ENCODE measurements around the gene SNX9.
A peak's percentile ranks its signal among the peaks of the same experiment; 100 is the strongest.

The SNX9 gene

GRCh38 chr6:157800420-157801237 lies 22.4 kb upstream of the SNX9 start:
- DNase-seq, result peak in 1 of 2 donors; percentile 50
- no peak overlapping the region for H2BK5ac ChIP-seq (ENCODE audit: low read depth, low read length, poor library complexity)
- H3K4me2 ChIP-seq (ENCODE audit: low read length), result no peak overlapping the region

GRCh38 chr6:157804448-157805327 lies 18.4 kb upstream of the SNX9 start:
- no peak overlapping the region for H3K4me3 ChIP-seq (ENCODE audit: low read depth, low read length)
- no peak for DNase-seq
- WGBS (ENCODE audit: extremely low coverage, insufficient coverage, insufficient read length), result no CpG with 5 or more reads among the region's 11 CpGs
- no peak overlapping the region for H2BK12ac ChIP-seq (ENCODE audit: low read length)
- no peak overlapping the region for H3K18ac ChIP-seq (ENCODE audit: low read length)
- no peaks in the 10 kb centered on the region for H3K36me3 ChIP-seq (ENCODE audit: control insufficient read depth in 1 of 2, insufficient read depth in 2 of 2, low read length in 2 of 2)
- H3K4ac ChIP-seq (ENCODE audit: low read depth, low read length), result no peak overlapping the region
- H3K9ac ChIP-seq (ENCODE audit: low read length), result no peak overlapping the region
- no peaks in the 10 kb centered on the region for H3K4me1 ChIP-seq (ENCODE audit: control insufficient read depth in 1 of 2, insufficient read depth in 2 of 2, low read length in 2 of 2)
- H3K9me3 ChIP-seq (ENCODE audit: insufficient read depth, low read depth, low read length), result peaks cover 2% of the 10 kb centered on the region
- no peak overlapping the region for H2AK5ac ChIP-seq (ENCODE audit: low read length)
- no peak overlapping the region for H4K91ac ChIP-seq (ENCODE audit: low read depth, low read length)
- H3K14ac ChIP-seq (ENCODE audit: low read length), result no peak overlapping the region
- no peak overlapping the region for H4K12ac ChIP-seq (ENCODE audit: low read depth, low read length)
- no peaks in the 10 kb centered on the region for H3K79me1 ChIP-seq (ENCODE audit: low read length)
- H3K27me3 ChIP-seq (ENCODE audit: insufficient read depth, low read length), result no peaks in the 10 kb centered on the region
- H3K27ac ChIP-seq (ENCODE audit: low read depth, low read length), result no peak overlapping the region
- no peak overlapping the region for H2AFZ ChIP-seq (ENCODE audit: insufficient read depth, low read length, poor library complexity)
- H3K79me2 ChIP-seq (ENCODE audit: control insufficient read depth, insufficient read depth, low read length, poor library complexity), result no peaks in the 10 kb centered on the region
- no peak overlapping the region for H2BK5ac ChIP-seq (ENCODE audit: low read depth, low read length, poor library complexity)
- no peak overlapping the region for H2BK120ac ChIP-seq (ENCODE audit: insufficient read depth, low read length, poor library complexity)
- no peak overlapping the region for H3K23ac ChIP-seq (ENCODE audit: low read length)
- H3K4me2 ChIP-seq (ENCODE audit: low read length), result no peak overlapping the region
- no peak overlapping the region for H4K8ac ChIP-seq (ENCODE audit: low read depth, low read length)

More at GRCh38 chr6:157800420-157801237, 22.4 kb upstream of the SNX9 start:
- WGBS (ENCODE audit: extremely low coverage, insufficient coverage, insufficient read length), result no CpG with 5 or more reads among the region's 6 CpGs
- no peak overlapping the region for H3K9ac ChIP-seq (ENCODE audit: low read length)
- H3K79me2 ChIP-seq (ENCODE audit: control insufficient read depth, insufficient read depth, low read length, poor library complexity), result no peaks in the 10 kb centered on the region
- H4K12ac ChIP-seq (ENCODE audit: low read depth, low read length), result no peak overlapping the region
- H3K14ac ChIP-seq (ENCODE audit: low read length), result no peak overlapping the region
- H4K91ac ChIP-seq (ENCODE audit: low read depth, low read length), result no peak overlapping the region
- H3K4me1 ChIP-seq (ENCODE audit: control insufficient read depth in 1 of 2, insufficient read depth in 2 of 2, low read length in 2 of 2), result no peaks in the 10 kb centered on the region
- H2AK5ac ChIP-seq (ENCODE audit: low read length), result no peak overlapping the region
- no peak overlapping the region for H3K27ac ChIP-seq (ENCODE audit: low read depth, low read length)
- H3K9me3 ChIP-seq (ENCODE audit: insufficient read depth, low read depth, low read length), result peaks cover 2% of the 10 kb centered on the region
- no peak overlapping the region for H3K23ac ChIP-seq (ENCODE audit: low read length)
- no peak overlapping the region for H3K4ac ChIP-seq (ENCODE audit: low read depth, low read length)
- H3K79me1 ChIP-seq (ENCODE audit: low read length), result no peaks in the 10 kb centered on the region
- H2AFZ ChIP-seq (ENCODE audit: insufficient read depth, low read length, poor library complexity), result no peak overlapping the region
- no peaks in the 10 kb centered on the region for H3K36me3 ChIP-seq (ENCODE audit: control insufficient read depth in 1 of 2, insufficient read depth in 2 of 2, low read length in 2 of 2)
- no peaks in the 10 kb centered on the region for H3K27me3 ChIP-seq (ENCODE audit: insufficient read depth, low read length)
- H4K8ac ChIP-seq (ENCODE audit: low read depth, low read length), result no peak overlapping the region
- no peak overlapping the region for H2BK12ac ChIP-seq (ENCODE audit: low read length)
- H2BK120ac ChIP-seq (ENCODE audit: insufficient read depth, low read length, poor library complexity), result no peak overlapping the region
- H3K4me3 ChIP-seq (ENCODE audit: low read depth, low read length), result no peak overlapping the region
- H3K18ac ChIP-seq (ENCODE audit: low read length), result no peak overlapping the region

DNA sequence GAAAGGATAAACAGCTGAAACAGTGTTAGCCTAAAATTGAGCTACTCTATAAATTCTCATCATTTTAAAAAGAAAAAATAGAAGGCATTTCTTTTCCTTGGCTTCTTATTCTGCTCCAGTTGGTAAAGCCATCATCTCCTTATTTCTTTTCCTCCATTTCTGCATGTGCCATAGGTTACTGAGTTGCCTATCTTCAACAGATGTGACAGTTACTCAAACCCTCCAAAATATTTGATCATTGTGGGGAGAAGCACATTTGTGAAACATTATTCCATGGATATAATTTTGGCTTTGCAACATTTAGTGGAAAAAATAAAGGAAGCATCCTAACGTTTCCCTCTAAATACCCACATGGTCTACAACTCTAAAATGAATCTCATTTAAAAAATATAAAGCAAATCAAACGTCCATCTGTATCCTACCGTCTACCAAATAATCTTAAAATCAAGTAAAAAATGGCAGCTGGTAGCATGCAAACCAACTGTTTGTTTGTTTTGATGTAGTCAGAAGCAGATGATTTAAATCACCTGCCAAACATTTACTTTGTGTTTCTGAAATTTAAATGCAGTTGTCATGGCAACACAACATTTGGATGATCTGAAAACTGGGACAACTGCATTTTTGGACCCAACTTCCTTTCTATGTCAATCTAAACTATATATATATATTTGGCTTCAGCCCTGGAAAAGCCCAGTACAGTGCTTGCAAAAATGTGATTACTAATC lies 16.8 kb upstream of the SNX9 start:
- Histone ChIP-seq H4K12ac (ENCODE audit: low read depth, low read length) (no peak overlapping the region), H3K79me1 (ENCODE audit: low read length) (no peaks in the 10 kb centered on the region), H4K8ac (ENCODE audit: low read depth, low read length) (no peak overlapping the region), H3K27me3 (ENCODE audit: insufficient read depth, low read length) (no peaks in the 10 kb centered on the region), H3K36me3 (ENCODE audit: control insufficient read depth in 1 of 2, insufficient read depth in 2 of 2, low read length in 2 of 2) (no peaks in the 10 kb centered on the region), H2BK5ac (ENCODE audit: low read depth, low read length, poor library complexity) (no peak overlapping the region), H2BK12ac (ENCODE audit: low read length) (no peak overlapping the region), H3K4me3 (ENCODE audit: low read depth, low read length) (no peak overlapping the region), H3K79me2 (ENCODE audit: control insufficient read depth, insufficient read depth, low read length, poor library complexity) (no peaks in the 10 kb centered on the region), H3K9me3 (ENCODE audit: insufficient read depth, low read depth, low read length) (peaks cover 2% of the 10 kb centered on the region), H3K4me1 (ENCODE audit: control insufficient read depth in 1 of 2, insufficient read depth in 2 of 2, low read length in 2 of 2) (no peaks in the 10 kb centered on the region), H4K91ac (ENCODE audit: low read depth, low read length) (no peak overlapping the region), H2AFZ (ENCODE audit: insufficient read depth, low read length, poor library complexity) (no peak overlapping the region), H3K9ac (ENCODE audit: low read length) (no peak overlapping the region), H3K14ac (ENCODE audit: low read length) (no peak overlapping the region), H3K23ac (ENCODE audit: low read length) (no peak overlapping the region), H3K27ac (ENCODE audit: low read depth, low read length) (no peak overlapping the region), H3K4ac (ENCODE audit: low read depth, low read length) (no peak overlapping the region), H2AK5ac (ENCODE audit: low read length) (no peak overlapping the region), H3K4me2 (ENCODE audit: low read length) (no peak overlapping the region), H2BK120ac (ENCODE audit: insufficient read depth, low read length, poor library complexity) (no peak overlapping the region), H3K18ac (ENCODE audit: low read length) (no peak overlapping the region)
- DNase-seq, result peak in 1 of 2 donors; percentile 99
- no CpG with 5 or more reads among the region's 3 CpGs for WGBS (ENCODE audit: extremely low coverage, insufficient coverage, insufficient read length)

DNA sequence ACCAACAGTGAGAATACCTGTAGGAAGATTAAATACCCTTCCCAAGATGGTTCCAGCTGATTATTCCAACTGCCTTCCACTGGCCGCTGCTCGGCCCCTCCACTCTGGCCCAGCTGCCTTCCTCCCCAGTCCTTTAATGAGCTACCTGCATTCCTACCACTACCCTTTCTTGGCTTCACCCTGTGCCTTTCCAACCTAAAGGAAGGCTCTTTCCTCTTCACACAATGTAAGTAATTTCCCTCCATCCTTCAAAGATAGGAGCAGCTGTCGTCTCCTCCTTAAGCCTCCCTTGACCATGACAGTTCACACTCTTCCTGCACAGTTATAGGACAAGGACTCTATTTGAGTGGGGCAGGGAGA lies 16.2 kb upstream of the SNX9 start:
- H4K91ac ChIP-seq (ENCODE audit: low read depth, low read length), result no peak overlapping the region
- no peak overlapping the region for H4K12ac ChIP-seq (ENCODE audit: low read depth, low read length)
- H2BK5ac ChIP-seq (ENCODE audit: low read depth, low read length, poor library complexity), result no peak overlapping the region
- H3K4me3 ChIP-seq (ENCODE audit: low read depth, low read length), result no peak overlapping the region
- no peak overlapping the region for H3K14ac ChIP-seq (ENCODE audit: low read length)
- H3K4me1 ChIP-seq (ENCODE audit: control insufficient read depth in 1 of 2, insufficient read depth in 2 of 2, low read length in 2 of 2), result no peaks in the 10 kb centered on the region
- no peak overlapping the region for H4K8ac ChIP-seq (ENCODE audit: low read depth, low read length)
- no peak overlapping the region for H3K9ac ChIP-seq (ENCODE audit: low read length)
- H3K27me3 ChIP-seq (ENCODE audit: insufficient read depth, low read length), result no peaks in the 10 kb centered on the region
- H3K27ac ChIP-seq (ENCODE audit: low read depth, low read length), result no peak overlapping the region
- H3K18ac ChIP-seq (ENCODE audit: low read length), result no peak overlapping the region
- H3K36me3 ChIP-seq (ENCODE audit: control insufficient read depth in 1 of 2, insufficient read depth in 2 of 2, low read length in 2 of 2), result no peaks in the 10 kb centered on the region
- no CpG with 5 or more reads among the region's 3 CpGs for WGBS (ENCODE audit: extremely low coverage, insufficient coverage, insufficient read length)
- no peak overlapping the region for H2BK120ac ChIP-seq (ENCODE audit: insufficient read depth, low read length, poor library complexity)
- H3K4ac ChIP-seq (ENCODE audit: low read depth, low read length), result no peak overlapping the region
- no peak overlapping the region for H2AFZ ChIP-seq (ENCODE audit: insufficient read depth, low read length, poor library complexity)
- peaks cover 2% of the 10 kb centered on the region for H3K9me3 ChIP-seq (ENCODE audit: insufficient read depth, low read depth, low read length)
- H3K4me2 ChIP-seq (ENCODE audit: low read length), result no peak overlapping the region
- H2AK5ac ChIP-seq (ENCODE audit: low read length), result no peak overlapping the region
- DNase-seq, result peak in 1 of 2 donors; percentile 88
- H3K23ac ChIP-seq (ENCODE audit: low read length), result no peak overlapping the region
- no peaks in the 10 kb centered on the region for H3K79me1 ChIP-seq (ENCODE audit: low read length)
- H2BK12ac ChIP-seq (ENCODE audit: low read length), result no peak overlapping the region
- H3K79me2 ChIP-seq (ENCODE audit: control insufficient read depth, insufficient read depth, low read length, poor library complexity), result no peaks in the 10 kb centered on the region

Data from trophoblast cell (in vitro differentiated cells and primary cell).